H1 (cell line): Measurements from ENCODE around the gene LRRC4C. TPM values are rescaled to one million over a fixed set of nuclear protein-coding genes. Genes with fewer than 3 reads are reported as not detected.

Experiments used
- CTCF ChIA-PET: fragments of 300-600 bp; sonication (Branson Sonifier 250); formaldehyde crosslinking; loops from one replicate; lab custom pipeline; 2021; ENCODE audit not compliant: partially characterized antibody; lab: Charles Lee
- POLR2A ChIA-PET: fragments of 300-600 bp; sonication (Branson Sonifier 250); formaldehyde crosslinking; loops from one replicate; lab custom pipeline; 2021; ENCODE audit warnings: inconsistent platforms; ENCODE audit not compliant: partially characterized antibody; lab: Charles Lee
- DNase-seq, 2 experiments: peaks; one replicate each; pipeline versions ENCODE4 v3.0.0 to v3.0.0-alpha.2; 2010 to 2022; ENCODE audit warnings: low spot score in 2 of 2, low read depth in 1 of 2, mixed read lengths in 1 of 2
- FAIRE-seq: peaks from 2 replicates; lab custom pipeline; 2011; peaks lifted over from hg19 to GRCh38; lab: Jason Lieb, UNC
- H2AFZ ChIP-seq: 2 replicates; pipeline ENCODE4 v1.8.1; 2012; ENCODE audit warnings: low read length, inconsistent platforms
- H2AK5ac ChIP-seq: 2 replicates; pipeline ENCODE4 v1.6.1; 2013; ENCODE audit warnings: low read depth, low read length
- H2BK120ac ChIP-seq: replicated peaks from 2 replicates; pipeline ENCODE3; 2013; ENCODE audit warnings: low read depth, low read length, inconsistent platforms
- H2BK12ac ChIP-seq: 2 replicates; pipeline ENCODE4 v1.6.1; 2013; ENCODE audit warnings: low read depth, low read length
- H2BK15ac ChIP-seq: 2 replicates; pipeline ENCODE4 v1.6.1; 2013; ENCODE audit warnings: low read length
- H2BK20ac ChIP-seq: 2 replicates; pipeline ENCODE4 v1.6.1; 2013; ENCODE audit warnings: low read length
- H2BK5ac ChIP-seq: 2 replicates; pipeline ENCODE4 v1.6.1; 2013; ENCODE audit warnings: low read depth, low read length
- H3K14ac ChIP-seq: 2 replicates; pipeline ENCODE4 v1.6.1; 2013; ENCODE audit warnings: inconsistent platforms; ENCODE audit not compliant: insufficient read length
- H3K18ac ChIP-seq: 2 replicates; pipeline ENCODE4 v1.6.1; 2013; ENCODE audit warnings: low read length; ENCODE audit errors: extremely low read depth
- H3K23ac ChIP-seq: 2 replicates; pipeline ENCODE4 v1.6.1; 2013; ENCODE audit warnings: inconsistent platforms; ENCODE audit not compliant: insufficient read length
- H3K23me2 ChIP-seq: 2 replicates; pipeline ENCODE4 v1.6.1; 2013; ENCODE audit warnings: low read depth, low read length
- H3K27ac ChIP-seq: 2 replicates; pipeline ENCODE4 v1.6.1; 2011; ENCODE audit warnings: low read depth, low read length, inconsistent platforms
- H3K27me3 ChIP-seq, 4 experiments: replicated peaks in 1 of 4; 1 replicate in 1 of 4; 2 replicates in 3 of 4; pipeline versions ENCODE4 v1.6.1 to v1.8.1; 2011 to 2013; ENCODE audit warnings: low read length in 3 of 4, mild to moderate bottlenecking in 3 of 4, inconsistent platforms in 2 of 4, mixed read lengths in 2 of 4, moderate library complexity in 1 of 4; ENCODE audit not compliant: control insufficient read depth in 3 of 4, insufficient read depth in 3 of 4; ENCODE audit errors: extremely low read depth in 1 of 4
- H3K36me3 ChIP-seq, 4 experiments: 2 replicates each; pipeline versions ENCODE4 v1.6.1 to v1.8.1; 2011 to 2013; ENCODE audit warnings: mild to moderate bottlenecking in 4 of 4, low read length in 3 of 4, moderate library complexity in 2 of 4, control low read depth in 1 of 4, inconsistent platforms in 1 of 4; ENCODE audit not compliant: insufficient read depth in 4 of 4, control insufficient read depth in 2 of 4
- H3K4ac ChIP-seq: replicated peaks from 2 replicates; pipeline ENCODE3; 2013; ENCODE audit warnings: low read length, low read depth, mixed read lengths, inconsistent platforms; ENCODE audit not compliant: insufficient read length
- H3K4me1 ChIP-seq, 4 experiments: replicated peaks in 1 of 4; 1 replicate in 1 of 4; 2 replicates in 3 of 4; pipeline versions ENCODE4 v1.6.1 to v1.8.1; 2011 to 2013; ENCODE audit warnings: low read length in 3 of 4, inconsistent platforms in 2 of 4, mixed read lengths in 1 of 4; ENCODE audit not compliant: insufficient read depth in 4 of 4, control insufficient read depth in 3 of 4
- H3K4me2 ChIP-seq, 2 experiments: 2 replicates each; pipeline versions ENCODE4 v1.6.1 to v1.8.1; 2011 to 2013; ENCODE audit warnings: low read depth in 2 of 2, low read length in 2 of 2, control low read depth in 1 of 2, inconsistent platforms in 1 of 2, mild to moderate bottlenecking in 1 of 2; ENCODE audit not compliant: insufficient read depth in 1 of 2
- H3K4me3 ChIP-seq, 4 experiments: fragments of 200-600, 300-600 bp in 1 of 4; sonication (generic), shearing (Covaris generic), sonication (Bioruptor Twin) in 1 of 4; 2 replicates each; pipeline versions ENCODE4 v1.5.1 to v1.8.1; 2011 to 2016; ENCODE audit warnings: low read length in 4 of 4, low read depth in 3 of 4, control low read depth in 2 of 4, inconsistent platforms in 2 of 4, mild to moderate bottlenecking in 2 of 4, mixed read lengths in 1 of 4, moderate library complexity in 1 of 4; ENCODE audit not compliant: insufficient read depth in 2 of 4; ENCODE audit errors: extremely low read depth in 1 of 4
- H3K56ac ChIP-seq: replicated peaks from 2 replicates; pipeline ENCODE3; 2013; ENCODE audit warnings: low read depth, mild to moderate bottlenecking, mixed read lengths, low read length, inconsistent platforms; ENCODE audit not compliant: insufficient read length
- H3K79me1 ChIP-seq: 2 replicates; pipeline ENCODE4 v1.6.1; 2013; ENCODE audit warnings: low read depth, low read length, control low read depth
- H3K79me2 ChIP-seq, 2 experiments: 2 replicates each; pipeline versions ENCODE4 v1.6.1 to v1.8.1; 2012 to 2013; ENCODE audit warnings: low read length in 2 of 2, mild to moderate bottlenecking in 2 of 2, inconsistent platforms in 1 of 2; ENCODE audit not compliant: insufficient read depth in 2 of 2, control insufficient read depth in 1 of 2
- H3K9ac ChIP-seq, 4 experiments: replicated peaks in 1 of 4; 1 replicate in 1 of 4; 2 replicates in 3 of 4; pipeline versions ENCODE4 v1.6.1 to v1.8.1; 2011 to 2013; ENCODE audit warnings: low read depth in 3 of 4, low read length in 3 of 4, control low read depth in 2 of 4, mild to moderate bottlenecking in 2 of 4, moderate library complexity in 2 of 4, inconsistent platforms in 1 of 4; ENCODE audit errors: extremely low read depth in 1 of 4
- H3K9me3 ChIP-seq, 2 experiments: 2 replicates each; pipeline versions ENCODE4 v1.6.1 to v1.8.1; 2012 to 2013; ENCODE audit warnings: mild to moderate bottlenecking in 2 of 2, moderate library complexity in 2 of 2, control low read depth in 1 of 2, inconsistent platforms in 1 of 2, low read depth in 1 of 2, low read length in 1 of 2, mixed read lengths in 1 of 2; ENCODE audit not compliant: insufficient read depth in 2 of 2
- H4K20me1 ChIP-seq, 2 experiments: replicated peaks in 1 of 2; 2 replicates each; pipeline versions ENCODE3 to v1.8.1; 2011 to 2013; ENCODE audit warnings: inconsistent platforms in 2 of 2, low read length in 2 of 2, mild to moderate bottlenecking in 1 of 2; ENCODE audit not compliant: insufficient read depth in 2 of 2, control insufficient read depth in 1 of 2
- H4K5ac ChIP-seq: 2 replicates; pipeline ENCODE4 v1.6.1; 2013; ENCODE audit warnings: low read length, low read depth, mixed read lengths, inconsistent platforms; ENCODE audit not compliant: insufficient read length
- H4K8ac ChIP-seq: 2 replicates; pipeline ENCODE4 v1.8.0; 2013; ENCODE audit warnings: mild to moderate bottlenecking, moderate library complexity, low read length, inconsistent platforms; ENCODE audit not compliant: insufficient read depth; ENCODE audit errors: extremely low read depth
- H4K91ac ChIP-seq: replicated peaks from 2 replicates; pipeline ENCODE3; 2013; ENCODE audit warnings: low read length, mixed read lengths, inconsistent platforms; ENCODE audit not compliant: insufficient read length
- BRCA1 ChIP-seq: IDR thresholded peaks from 2 replicates; pipeline ENCODE4 v1.6.1; 2012; ENCODE audit warnings: low read depth, low read length, improper control_type of control experiment
- POU5F1 ChIP-seq: IDR thresholded peaks from 2 replicates; pipeline ENCODE4 v1.6.1; 2011; ENCODE audit warnings: low read depth, mild to moderate bottlenecking, low read length, moderate library complexity
- SP2 ChIP-seq: IDR thresholded peaks from 2 replicates; pipeline ENCODE4 v1.6.1; 2012; ENCODE audit warnings: mild to moderate bottlenecking, low read length, inconsistent platforms
- SUZ12 ChIP-seq: fragments of 200-600 bp; sonication (generic); IDR thresholded peaks from 2 replicates; pipeline ENCODE4 v1.6.1; 2012; ENCODE audit warnings: mild to moderate bottlenecking, inconsistent platforms, low read length, moderate library complexity, mixed read lengths
- TAF7 ChIP-seq: optimal IDR thresholded peaks from 2 replicates; pipeline ENCODE3; 2011; ENCODE audit warnings: low read depth, mild to moderate bottlenecking, inconsistent platforms, low read length, moderate library complexity, borderline replicate concordance
- YY1 ChIP-seq: IDR thresholded peaks from 2 replicates; pipeline ENCODE4 v1.6.1; 2011; ENCODE audit warnings: low read depth, mild to moderate bottlenecking, low read length
- WGBS, 2 experiments: shearing (Covaris generic) in 1 of 2; methylation state at CpG; one replicate each; pipeline versions ENCODE4 v1.1.6 to v1.1.7; 2013 to 2015; ENCODE audit warnings: low lambda C conversion rate in 2 of 2, mixed read lengths in 2 of 2, inconsistent platforms in 1 of 2, low coverage in 1 of 2, missing lambda C conversion rate in 1 of 2; ENCODE audit not compliant: insufficient replicate concordance in 2 of 2, insufficient coverage in 1 of 2, insufficient read length in 1 of 2; ENCODE audit errors: extremely low coverage in 1 of 2, missing lambda C conversion rate in 1 of 2; 5-methylcytosine and 5-hydroxymethylcytosine counted together
- polyA plus RNA-seq, 7 experiments: library from polyadenylated mRNA; depleted of rRNA in 3 of 7; stranded (reverse) in 5 of 7; unstranded in 2 of 7; fragments of >200 nt in 5 of 7; fragments of 200-250 nt in 2 of 7; gene quantifications; 1 replicate in 5 of 7; 2 replicates in 1 of 7; 4 replicates in 1 of 7; pipeline versions ENCODE4 v1.2.1 to v1.2.3, GENCODE V29; 2011 to 2013; ENCODE audit warnings: missing spikeins in 2 of 7, mixed read lengths in 2 of 7
- total RNA-seq: library from RNA; stranded (reverse); fragmentation: NEBNext Ultra II Directional; extraction: Animal tissue kit (Norgen Biotek cat#: 25700); gene quantifications from 2 replicates; pipeline ENCODE4 v1.2.1, GENCODE V29; 2021

The LRRC4C gene
- total and polyA plus RNA-seq, 2 of the 8 experiments (the other 6 are each of a cell fraction or from before 2014, with no cell fraction given) = 0.23 to 2.2 TPM

GRCh38 chr11:41351825-41352224 is 107.6 kb downstream of the LRRC4C start:
- Histone ChIP-seq H2BK120ac (no peak overlapping the region), H2BK15ac (no peak overlapping the region), H4K91ac (no peak overlapping the region), H3K18ac (no peak overlapping the region), H3K9ac (no peak overlapping the region), H3K27me3 (no peaks in the 10 kb centered on the region), H3K79me1 (no peaks in the 10 kb centered on the region), H2BK5ac (no peak overlapping the region), H3K4me3 (no peak overlapping the region), H2BK20ac (no peak overlapping the region), H3K56ac (no peak overlapping the region), H4K5ac (no peak overlapping the region), H3K4me1 (no peaks in the 10 kb centered on the region), H3K23me2 (no peaks in the 10 kb centered on the region), H4K20me1 (no peaks in the 10 kb centered on the region), H3K79me2 (no peaks in the 10 kb centered on the region), H3K14ac (no peak overlapping the region), H3K9me3 (no peaks in the 10 kb centered on the region), H2AFZ (no peak overlapping the region), H3K27ac (no peak overlapping the region), H4K8ac (no peak overlapping the region), H2AK5ac (no peak overlapping the region), H3K4ac (no peak overlapping the region), H3K23ac (no peak overlapping the region), H3K4me2 (no peak overlapping the region), H2BK12ac (no peak overlapping the region), H3K36me3 (no peaks in the 10 kb centered on the region)
- DNase-seq (no peak), FAIRE-seq (no peak)
- TF ChIP-seq SUZ12 (no peak), SP2 (no peak), POU5F1 (no peak), TAF7 (no peak), YY1 (no peak), BRCA1 (no peak)
- 86% methylated on average over 2 of the region's 2 CpGs; no CpG with 5 or more reads in 1 of the 2 experiments for WGBS, 2 experiments
- CTCF ChIA-PET = interaction anchor here (0.6 to 1.0 kb wide), 2 partner anchors 19 to 399 kb away, joined by 3 read pairs; no protein-coding TSS in a partner anchor
- POLR2A ChIA-PET = interaction anchor here (1.4 kb wide), 1 partner anchor 13 kb away, joined by 3 read pairs; no protein-coding TSS in a partner anchor
